AG09319 (cell line): ENCODE measurements around the gene CPNE4.

Experiments
- DNase-seq: peaks from one replicate; pipeline ENCODE4 v3.0.0-alpha.2; 2010; ENCODE audit warnings: low read depth; ENCODE audit errors: extremely low read depth
- CTCF ChIP-seq: IDR thresholded peaks from 2 replicates; pipeline ENCODE4 v1.5.1; 2011; ENCODE audit warnings: low read depth, mild to moderate bottlenecking, inconsistent platforms, low read length, moderate library complexity

The CPNE4 gene

GRCh38 chr3:131692356-131692755 lies 342.5 kb downstream of the CPNE4 start:
- no peak for DNase-seq
- TF ChIP-seq CTCF = no peak

- no peak for TF ChIP-seq CTCF
- no peak for DNase-seq
Observed at GRCh38 chr3:131690800-131691199, 344.0 kb downstream of the CPNE4 start.

GRCh38 chr3:131688370-131688769 lies 346.4 kb downstream of the CPNE4 start:
- DNase-seq = no peak
- TF ChIP-seq CTCF = no peak

- no peak for TF ChIP-seq CTCF
- no peak for DNase-seq
Observed at GRCh38 chr3:131669600-131669999, 365.2 kb downstream of the CPNE4 start.

GRCh38 chr3:131658771-131659170 lies 376.0 kb downstream of the CPNE4 start:
- no peak for DNase-seq
- no peak for TF ChIP-seq CTCF

GRCh38 chr3:131658115-131658514 lies 376.7 kb downstream of the CPNE4 start:
- no peak for DNase-seq
- TF ChIP-seq CTCF = no peak

- no peak for TF ChIP-seq CTCF
- DNase-seq = no peak
Observed at GRCh38 chr3:131655070-131655690, 379.6 kb downstream of the CPNE4 start.
